Kidney (tissue), 14 donors: ENCODE results near the gene IL10RA. TPM values are rescaled to one million over a fixed set of nuclear protein-coding genes. Genes with fewer than 3 reads are reported as not detected.

Experiments
- DNase-seq, 5 donors: peaks; one replicate each; pipeline ENCODE4 v3.0.0-alpha.2; 2013 to 2020
- FAIRE-seq: peaks from 2 replicates; lab custom pipeline; 2012; peaks lifted over from hg19 to GRCh38; lab: Jason Lieb, UNC
- H3K27ac ChIP-seq, 2 donors: one replicate each; pipeline ENCODE4 v1.7.0; 2013; ENCODE audit warnings: low read depth in 2 of 2, low read length in 2 of 2, inconsistent platforms in 1 of 2
- H3K27me3 ChIP-seq: one replicate; pipeline ENCODE4 v1.7.1; 2013; ENCODE audit warnings: low read length, inconsistent platforms; ENCODE audit not compliant: control insufficient read depth, insufficient read depth
- H3K36me3 ChIP-seq, 3 donors: one replicate each; pipeline versions ENCODE4 v1.7.0 to v1.7.1; 2013; ENCODE audit warnings: low read length in 3 of 3, control low read depth in 1 of 3, inconsistent platforms in 1 of 3; ENCODE audit not compliant: insufficient read depth in 3 of 3, control insufficient read depth in 2 of 3
- H3K4me1 ChIP-seq, 3 donors: one replicate each; pipeline versions ENCODE4 v1.7.0 to v1.7.1; 2013; ENCODE audit warnings: low read length in 3 of 3, inconsistent platforms in 1 of 3, low read depth in 1 of 3; ENCODE audit not compliant: control insufficient read depth in 2 of 3, insufficient read depth in 2 of 3
- H3K4me3 ChIP-seq, 3 donors: one replicate each; pipeline versions ENCODE4 v1.7.0 to v1.8.1; 2013; ENCODE audit warnings: low read length in 3 of 3, control low read depth in 1 of 3, inconsistent platforms in 1 of 3
- H3K9ac ChIP-seq, 3 donors: one replicate each; pipeline versions ENCODE4 v1.7.0 to v1.7.1; 2013; ENCODE audit warnings: low read length in 3 of 3, control low read depth in 1 of 3, inconsistent platforms in 1 of 3
- H3K9me3 ChIP-seq, 3 donors: one replicate each; pipeline versions ENCODE4 v1.7.0 to v1.7.1; 2013; ENCODE audit warnings: low read length in 3 of 3, control low read depth in 1 of 3, inconsistent platforms in 1 of 3; ENCODE audit not compliant: control insufficient read depth in 2 of 3, insufficient read depth in 1 of 3
- CTCF ChIP-seq: IDR thresholded peaks from 3 replicates; pipeline ENCODE4 v1.5.1; 2012; ENCODE audit warnings: mild to moderate bottlenecking, moderate library complexity, borderline replicate concordance; ENCODE audit not compliant: insufficient read depth; ENCODE audit errors: extremely low read depth
- intact Hi-C: fragments of 100-400 bp; cut with DNase I; formaldehyde crosslinking; loops from one replicate; pipeline ENCODE4 v1.11.1; 2022
- polyA plus RNA-seq: library from polyadenylated mRNA; stranded (reverse); fragments of 350-450 nt; fragmentation: Illumina TruSeq; extraction: RNeasy Lipid Tissue Mini Kit (QIAGEN cat#74804); gene quantifications from one replicate; pipeline ENCODE4 v1.2.3, GENCODE V29; 2014; ENCODE audit warnings: low read depth, low replicate concordance; ENCODE audit not compliant: insufficient read depth
- total RNA-seq: library from RNA; stranded (reverse); fragmentation: NEBNext Ultra II Directional; extraction: Animal tissue kit (Norgen Biotek cat#: 25700); gene quantifications from one replicate; pipeline ENCODE4 v1.2.1, GENCODE V29; 2021
- donor health status: control.
- donor health status: control.
- donor health status: control.
- donor health status: control.
- donor health status: control.
- donor health status: DM: yes; HTN: yes; CAD: no.
- donor health status: Normal renal cell carcinoma (clear cell type).

The IL10RA gene
- total and polyA plus RNA-seq, 2 donors from 2014 or later: 1.8 to 37.2 TPM

- Histone ChIP-seq H3K4me3 (no peak overlapping the region), H3K4me1 (no peaks in the 10 kb centered on the region), H3K27me3 (no peaks in the 10 kb centered on the region), H3K9ac (no peak overlapping the region), H3K9me3 (peaks cover 0 to 3% (median 0%) of the 10 kb centered on the region in 3 donors), H3K36me3 (no peaks in the 10 kb centered on the region), H3K27ac (no peak overlapping the region)
- intact Hi-C loops: no loop called here
- no peak for FAIRE-seq
- TF ChIP-seq CTCF: no peak
- DNase-seq: no peak
Measured at GRCh38 chr11:118000850-118001228, 14.6 kb downstream of the IL10RA start.

- no peak overlapping the region for H3K27ac ChIP-seq
- FAIRE-seq (no peak), DNase-seq (no peak)
- H3K9me3 ChIP-seq: peaks cover 0 to 3% (median 0%) of the 10 kb centered on the region in 3 donors
- H3K36me3 ChIP-seq: no peaks in the 10 kb centered on the region
- no peak overlapping the region for H3K4me3 ChIP-seq
- intact Hi-C loops: no loop called here
- no peak overlapping the region for H3K9ac ChIP-seq
- TF ChIP-seq CTCF: no peak
- H3K27me3 ChIP-seq: no peaks in the 10 kb centered on the region
- H3K4me1 ChIP-seq: no peaks in the 10 kb centered on the region
Measured at GRCh38 chr11:118001494-118001971, 15.3 kb downstream of the IL10RA start.

DNA sequence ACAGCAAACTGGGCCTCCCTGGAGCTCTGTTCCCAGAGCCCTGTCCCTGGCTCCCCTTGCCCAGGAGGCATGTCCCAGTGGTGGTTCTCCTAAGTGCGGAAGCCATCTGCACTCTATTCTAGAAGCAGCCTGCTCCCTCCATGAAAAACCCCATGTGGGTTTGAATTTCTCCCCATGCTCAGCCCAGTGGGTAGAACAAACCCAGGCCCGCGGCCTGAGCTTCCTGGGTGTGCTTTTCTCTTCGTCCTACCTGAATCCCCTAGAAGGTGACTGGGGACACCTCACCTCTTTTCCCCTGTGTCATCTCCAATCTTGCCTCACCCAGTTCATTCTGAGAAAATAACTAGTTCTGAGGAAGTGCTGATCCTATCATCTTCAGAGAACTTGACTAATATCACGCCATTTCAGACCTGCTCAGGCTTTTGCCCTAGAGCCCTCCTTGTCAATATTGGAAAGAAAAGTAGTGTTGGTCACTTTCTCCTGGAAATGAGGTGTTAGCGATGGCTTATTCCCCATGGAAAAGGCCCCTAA is 15.9 kb downstream of the IL10RA start:
- H3K27ac ChIP-seq: no peak overlapping the region
- TF ChIP-seq CTCF: no peak
- intact Hi-C loops: no loop called here

More for the DNA sequence above, 15.9 kb downstream of the IL10RA start:
- H3K27me3 ChIP-seq: no peaks in the 10 kb centered on the region
- FAIRE-seq (no peak), DNase-seq (no peak)
- no peaks in the 10 kb centered on the region for H3K4me1 ChIP-seq
- H3K9me3 ChIP-seq: peaks cover 0 to 3% (median 0%) of the 10 kb centered on the region in 3 donors
- no peaks in the 10 kb centered on the region for H3K36me3 ChIP-seq
- no peak overlapping the region for H3K4me3 ChIP-seq
- no peak overlapping the region for H3K9ac ChIP-seq
